Measurements from ENCODE around the gene FAM237B. TPM values are rescaled to one million over a fixed set of nuclear protein-coding genes. Genes with fewer than 3 reads are reported as not detected.
"Not testable (repeated sequence)": the region's sequence is repeated elsewhere in the genome, so short reads cannot be mapped to it uniquely, and the experiment has no call there.

FAM237B gene
- total RNA-seq (not detected), polyA plus RNA-seq (ENCODE audit: insufficient read length in 2 of 2) (under 1 TPM; 0.18 to 0.22 TPM)
- long read RNA-seq, donor 1: 0 reads
- long read RNA-seq, donor 2: 0 reads
- long read RNA-seq, donor 3: 0 reads
- long read RNA-seq, donor 4: 0 reads

- DNase-seq (ENCODE audit: low read depth in 4 of 6, low spot score in 6 of 6): peak in 2 of 6 donors; percentile 33 to 54
- under 1% methylated on average over 62 of the region's 62 CpGs for WGBS (ENCODE audit: insufficient coverage)
- no peak within 1 kb of the TSS for H3K4me3 ChIP-seq (ENCODE audit: low read depth, low read length)
These were observed at the start of gene FAM237B for GRCh38 chr7:90320801-90321494. FAM237B (minus strand) TSS chr7:90321304; CDS start chr7:90319748, 1,556 bp downstream.

GRCh38 chr7:90351987-90352386 lies 30.9 kb upstream of the FAM237B start:
- Histone ChIP-seq H3K9me3 (ENCODE audit: control insufficient read depth, insufficient read depth, low read length) (no peaks in the 10 kb centered on the region), H3K4me1 (ENCODE audit: control insufficient read depth, insufficient read depth, low read length) (peaks cover 4% of the 10 kb centered on the region), H3K4me3 (ENCODE audit: low read depth, low read length) (no peak overlapping the region), H3K27ac (ENCODE audit: low read depth, low read length) (no peak overlapping the region), H3K36me3 (ENCODE audit: control insufficient read depth, insufficient read depth, low read length) (peaks cover 2% of the 10 kb centered on the region), H3K27me3 (ENCODE audit: control insufficient read depth, insufficient read depth, low read length) (no peaks in the 10 kb centered on the region)
- DNase-seq (ENCODE audit: low read depth in 4 of 6, low spot score in 6 of 6): no peak

More at GRCh38 chr7:90320801-90321494, at the start of gene FAM237B:
- Histone ChIP-seq H3K9me3 (ENCODE audit: control insufficient read depth, insufficient read depth, low read length) (no peaks in the 10 kb centered on the region), H3K27ac (ENCODE audit: low read depth, low read length) (no peak within 1 kb of the TSS), H3K4me1 (ENCODE audit: control insufficient read depth, insufficient read depth, low read length) (peaks cover 10% of the 10 kb centered on the region), H3K36me3 (ENCODE audit: control insufficient read depth, insufficient read depth, low read length) (no peaks in the 10 kb centered on the region), H3K27me3 (ENCODE audit: control insufficient read depth, insufficient read depth, low read length) (peaks cover 30% of the 10 kb centered on the region)

GRCh38 chr7:90350032-90350431 lies 28.9 kb upstream of the FAM237B start:
- H3K27me3 ChIP-seq (ENCODE audit: control insufficient read depth, insufficient read depth, low read length); DNase-seq (ENCODE audit: low read depth in 4 of 6, low spot score in 6 of 6); H3K36me3 ChIP-seq (ENCODE audit: control insufficient read depth, insufficient read depth, low read length); H3K4me1 ChIP-seq (ENCODE audit: control insufficient read depth, insufficient read depth, low read length); H3K27ac ChIP-seq (ENCODE audit: low read depth, low read length); H3K4me3 ChIP-seq (ENCODE audit: low read depth, low read length); H3K9me3 ChIP-seq (ENCODE audit: control insufficient read depth, insufficient read depth, low read length): not testable (repeated sequence)
- no CpG with 5 or more reads among the region's 3 CpGs for WGBS (ENCODE audit: insufficient coverage)

GRCh38 chr7:90349305-90349704 lies 28.2 kb upstream of the FAM237B start:
- peaks cover 2% of the 10 kb centered on the region for H3K36me3 ChIP-seq (ENCODE audit: control insufficient read depth, insufficient read depth, low read length)
- WGBS (ENCODE audit: insufficient coverage): 50% methylated on average over 2 of the region's 4 CpGs

GRCh38 chr7:90347759-90348158 lies 26.7 kb upstream of the FAM237B start:
- H3K27ac ChIP-seq (ENCODE audit: low read depth, low read length): no peak overlapping the region
- H3K9me3 ChIP-seq (ENCODE audit: control insufficient read depth, insufficient read depth, low read length): no peaks in the 10 kb centered on the region
- DNase-seq (ENCODE audit: low read depth in 4 of 6, low spot score in 6 of 6): no peak
- WGBS (ENCODE audit: insufficient coverage): 92% methylated on average over 4 of the region's 4 CpGs
- no peaks in the 10 kb centered on the region for H3K27me3 ChIP-seq (ENCODE audit: control insufficient read depth, insufficient read depth, low read length)
- H3K4me3 ChIP-seq (ENCODE audit: low read depth, low read length): no peak overlapping the region
- H3K36me3 ChIP-seq (ENCODE audit: control insufficient read depth, insufficient read depth, low read length): no peaks in the 10 kb centered on the region
- peaks cover 4% of the 10 kb centered on the region for H3K4me1 ChIP-seq (ENCODE audit: control insufficient read depth, insufficient read depth, low read length)

More at GRCh38 chr7:90349305-90349704, 28.2 kb upstream of the FAM237B start:
- no peak overlapping the region for H3K27ac ChIP-seq (ENCODE audit: low read depth, low read length)
- no peaks in the 10 kb centered on the region for H3K9me3 ChIP-seq (ENCODE audit: control insufficient read depth, insufficient read depth, low read length)
- DNase-seq (ENCODE audit: low read depth in 4 of 6, low spot score in 6 of 6): no peak
- peaks cover 4% of the 10 kb centered on the region for H3K4me1 ChIP-seq (ENCODE audit: control insufficient read depth, insufficient read depth, low read length)
- H3K4me3 ChIP-seq (ENCODE audit: low read depth, low read length): no peak overlapping the region
- H3K27me3 ChIP-seq (ENCODE audit: control insufficient read depth, insufficient read depth, low read length): no peaks in the 10 kb centered on the region

GRCh38 chr7:90346336-90347125 lies 25.4 kb upstream of the FAM237B start, which contains the start of gene GTPBP10:
GTPBP10 (plus strand) TSS chr7:90346716; CDS start chr7:90346742, 26 bp downstream.
- no peaks in the 10 kb centered on the region for H3K9me3 ChIP-seq (ENCODE audit: control insufficient read depth, insufficient read depth, low read length)
- DNase-seq (ENCODE audit: low read depth in 4 of 6, low spot score in 6 of 6): peak; percentile 87 to 99 (median 94)
- peak within 1 kb of the TSS; percentile 91 for H3K27ac ChIP-seq (ENCODE audit: low read depth, low read length)
- WGBS (ENCODE audit: insufficient coverage): under 1% methylated on average over 29 of the region's 37 CpGs
- no peaks in the 10 kb centered on the region for H3K36me3 ChIP-seq (ENCODE audit: control insufficient read depth, insufficient read depth, low read length)
- H3K4me3 ChIP-seq (ENCODE audit: low read depth, low read length): peak within 1 kb of the TSS; percentile 94
- peaks cover 4% of the 10 kb centered on the region for H3K4me1 ChIP-seq (ENCODE audit: control insufficient read depth, insufficient read depth, low read length)
- no peaks in the 10 kb centered on the region for H3K27me3 ChIP-seq (ENCODE audit: control insufficient read depth, insufficient read depth, low read length)

GRCh38 chr7:90345595-90346335 lies 24.7 kb upstream of the FAM237B start:
- Histone ChIP-seq H3K27me3 (ENCODE audit: control insufficient read depth, insufficient read depth, low read length) (no peaks in the 10 kb centered on the region), H3K4me3 (ENCODE audit: low read depth, low read length) (peak overlapping the region; percentile 94), H3K9me3 (ENCODE audit: control insufficient read depth, insufficient read depth, low read length) (no peaks in the 10 kb centered on the region), H3K36me3 (ENCODE audit: control insufficient read depth, insufficient read depth, low read length) (no peaks in the 10 kb centered on the region), H3K27ac (ENCODE audit: low read depth, low read length) (peak overlapping the region; percentile 91), H3K4me1 (ENCODE audit: control insufficient read depth, insufficient read depth, low read length) (peaks cover 4% of the 10 kb centered on the region)
- 0% methylated on average over 10 of the region's 18 CpGs for WGBS (ENCODE audit: insufficient coverage)
- peak; percentile 11 to 76 (median 43) for DNase-seq (ENCODE audit: low read depth in 4 of 6, low spot score in 6 of 6)

GRCh38 chr7:90345016-90345415 lies 23.9 kb upstream of the FAM237B start:
- Histone ChIP-seq H3K27me3 (ENCODE audit: control insufficient read depth, insufficient read depth, low read length) (no peaks in the 10 kb centered on the region), H3K4me3 (ENCODE audit: low read depth, low read length) (no peak overlapping the region), H3K27ac (ENCODE audit: low read depth, low read length) (no peak overlapping the region), H3K4me1 (ENCODE audit: control insufficient read depth, insufficient read depth, low read length) (peaks cover 4% of the 10 kb centered on the region), H3K9me3 (ENCODE audit: control insufficient read depth, insufficient read depth, low read length) (no peaks in the 10 kb centered on the region), H3K36me3 (ENCODE audit: control insufficient read depth, insufficient read depth, low read length) (no peaks in the 10 kb centered on the region)
- no peak for DNase-seq (ENCODE audit: low read depth in 4 of 6, low spot score in 6 of 6)

GRCh38 chr7:90337106-90337505 lies 16.0 kb upstream of the FAM237B start:
- no peak overlapping the region for H3K27ac ChIP-seq (ENCODE audit: low read depth, low read length)
- no peaks in the 10 kb centered on the region for H3K27me3 ChIP-seq (ENCODE audit: control insufficient read depth, insufficient read depth, low read length)
- no peaks in the 10 kb centered on the region for H3K9me3 ChIP-seq (ENCODE audit: control insufficient read depth, insufficient read depth, low read length)
- DNase-seq (ENCODE audit: low read depth in 4 of 6, low spot score in 6 of 6): no peak
- no peaks in the 10 kb centered on the region for H3K36me3 ChIP-seq (ENCODE audit: control insufficient read depth, insufficient read depth, low read length)
- H3K4me3 ChIP-seq (ENCODE audit: low read depth, low read length): no peak overlapping the region
- no peaks in the 10 kb centered on the region for H3K4me1 ChIP-seq (ENCODE audit: control insufficient read depth, insufficient read depth, low read length)

All from spinal cord (tissue), 10 donors.